HEK293T (cell line): ENCODE data around the gene NPDC1.

Experiments
- ARNT ChIP-seq: fragments of 450-650 bp; IDR thresholded peaks from 2 replicates; pipeline ENCODE4 v1.6.1; 2017; ENCODE audit warnings: mild to moderate bottlenecking
- BHLHE40 ChIP-seq: fragments of 450-650 bp; IDR thresholded peaks from 2 replicates; pipeline ENCODE4 v1.6.1; 2016; ENCODE audit warnings: mild to moderate bottlenecking, moderate library complexity, borderline replicate concordance
- ELF4 ChIP-seq: fragments of 450-650 bp; IDR thresholded peaks from 2 replicates; pipeline ENCODE4 v1.6.1; 2017; ENCODE audit warnings: antibody characterized with exemption
- FOXA1 ChIP-seq: fragments of 450-650 bp; IDR thresholded peaks from 2 replicates; pipeline ENCODE4 v1.6.1; 2016; ENCODE audit warnings: mild to moderate bottlenecking
- FOXK2 ChIP-seq: fragments of 450-650 bp; IDR thresholded peaks from 2 replicates; pipeline ENCODE4 v1.6.1; 2016; ENCODE audit warnings: mild to moderate bottlenecking
- FOXM1 ChIP-seq: fragments of 450-650 bp; IDR thresholded peaks from 2 replicates; pipeline ENCODE4 v1.6.1; 2017; ENCODE audit warnings: mild to moderate bottlenecking, borderline replicate concordance
- HDGF ChIP-seq: fragments of 450-650 bp; IDR thresholded peaks from 2 replicates; pipeline ENCODE4 v1.6.1; 2017; ENCODE audit warnings: antibody characterized with exemption, borderline replicate concordance
- L3MBTL2 ChIP-seq: fragments of 450-650 bp; conservative IDR thresholded peaks from 2 replicates; pipeline ENCODE4 v1.6.1; 2016; ENCODE audit warnings: mild to moderate bottlenecking
- SP1 ChIP-seq: fragments of 450-650 bp; IDR thresholded peaks from 2 replicates; pipeline ENCODE4 v1.6.1; 2017
- SUZ12 ChIP-seq: fragments of 450-650 bp; IDR thresholded peaks from 2 replicates; pipeline ENCODE4 v1.6.1; 2016; ENCODE audit warnings: mild to moderate bottlenecking
- TARDBP ChIP-seq: fragments of 450-650 bp; IDR thresholded peaks from 2 replicates; pipeline ENCODE4 v1.6.1; 2016
- ZNF384 ChIP-seq: fragments of 450-650 bp; IDR thresholded peaks from 2 replicates; pipeline ENCODE4 v1.6.1; 2016
- TF ChIP-seq, protein P1 (sequence below): fragments of 450-650 bp; IDR thresholded peaks from 2 replicates; pipeline ENCODE4 v1.6.1; 2016

DNA sequence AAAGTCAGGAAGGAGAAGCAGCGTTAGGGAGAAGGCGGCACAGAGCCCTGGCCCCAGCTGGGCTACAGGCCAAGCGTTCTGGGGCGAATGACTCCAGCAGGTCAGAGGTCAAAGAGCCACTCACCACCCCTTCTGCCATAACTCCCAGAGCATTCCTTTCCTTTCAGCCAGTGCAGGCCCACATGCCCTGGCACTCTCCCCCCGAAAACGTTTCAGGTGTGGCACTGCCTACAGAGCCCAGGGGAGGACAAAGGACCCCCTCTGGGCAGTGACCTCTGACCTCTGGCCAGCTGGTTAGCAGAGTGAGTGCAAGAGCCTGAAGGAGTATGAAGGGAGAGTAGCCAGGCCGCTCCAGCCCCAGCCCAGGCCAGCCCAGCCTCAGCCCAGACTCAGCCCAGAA, 22.8 kb downstream of the NPDC1 start:
- TF ChIP-seq BHLHE40 (no peak), HDGF (no peak), SUZ12 (no peak), FOXK2 (no peak), TARDBP (no peak), FOXM1 (no peak), FOXA1 (no peak), ELF4 (no peak), ARNT (no peak), ZNF384 (no peak), SP1 (no peak), L3MBTL2 (no peak)
- TF ChIP-seq, protein P1, sequence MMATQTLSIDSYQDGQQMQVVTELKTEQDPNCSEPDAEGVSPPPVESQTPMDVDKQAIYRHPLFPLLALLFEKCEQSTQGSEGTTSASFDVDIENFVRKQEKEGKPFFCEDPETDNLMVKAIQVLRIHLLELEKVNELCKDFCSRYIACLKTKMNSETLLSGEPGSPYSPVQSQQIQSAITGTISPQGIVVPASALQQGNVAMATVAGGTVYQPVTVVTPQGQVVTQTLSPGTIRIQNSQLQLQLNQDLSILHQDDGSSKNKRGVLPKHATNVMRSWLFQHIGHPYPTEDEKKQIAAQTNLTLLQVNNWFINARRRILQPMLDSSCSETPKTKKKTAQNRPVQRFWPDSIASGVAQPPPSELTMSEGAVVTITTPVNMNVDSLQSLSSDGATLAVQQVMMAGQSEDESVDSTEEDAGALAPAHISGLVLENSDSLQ: no peak
